ENCODE measurements around the gene GOLGA7B. TPM values are rescaled to one million over a fixed set of nuclear protein-coding genes. Genes with fewer than 3 reads are reported as not detected.
A peak's percentile ranks its signal among the peaks of the same experiment; 100 is the strongest.

Gene GOLGA7B
- total RNA-seq, 1 donor from 2014 or later: 0.12 TPM

DNA sequence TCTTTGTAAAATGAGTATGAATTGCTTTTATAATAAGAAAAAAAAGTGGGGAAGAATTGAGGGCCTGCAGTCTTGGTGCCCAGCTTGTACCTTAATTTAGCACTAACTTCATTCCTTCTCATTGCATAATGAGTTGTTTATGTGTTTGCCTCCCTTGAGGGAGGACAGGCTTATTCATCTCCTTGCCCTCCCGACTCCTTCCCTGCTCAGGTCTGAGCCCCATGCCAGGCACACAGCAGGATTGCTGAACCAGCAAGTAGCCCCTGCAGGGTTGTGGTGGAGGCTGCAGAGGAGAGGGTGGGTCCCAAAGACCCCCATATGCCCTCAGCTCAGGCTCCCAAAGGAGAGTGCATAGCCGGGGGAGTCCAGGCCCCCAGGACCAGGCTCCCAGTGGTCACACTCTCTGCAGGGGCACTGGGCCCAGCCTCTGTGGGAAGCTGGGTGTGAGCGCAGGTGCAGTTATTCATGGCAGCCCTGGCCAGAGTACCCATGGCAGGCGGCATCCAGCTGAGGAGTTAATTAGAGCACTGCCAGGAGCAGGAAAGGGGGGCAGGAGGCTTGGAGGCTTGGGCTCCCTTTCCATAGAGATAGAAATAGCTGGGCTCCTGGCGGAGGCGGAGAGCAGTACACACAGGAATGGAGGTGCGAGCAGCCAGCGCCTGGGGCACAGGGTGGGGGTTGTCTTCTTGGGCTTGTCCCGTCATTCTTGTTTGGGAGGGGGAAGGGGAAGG is 28.2 kb upstream of the GOLGA7B start:
- DNase-seq (ENCODE audit: low read depth): no peak
- no peak overlapping the region for H3K4me3 ChIP-seq (ENCODE audit: low read depth, low read length)

GRCh38 chr10:97822261-97822687 is 27.4 kb upstream of the GOLGA7B start:
- TF ChIP-seq, protein P1, sequence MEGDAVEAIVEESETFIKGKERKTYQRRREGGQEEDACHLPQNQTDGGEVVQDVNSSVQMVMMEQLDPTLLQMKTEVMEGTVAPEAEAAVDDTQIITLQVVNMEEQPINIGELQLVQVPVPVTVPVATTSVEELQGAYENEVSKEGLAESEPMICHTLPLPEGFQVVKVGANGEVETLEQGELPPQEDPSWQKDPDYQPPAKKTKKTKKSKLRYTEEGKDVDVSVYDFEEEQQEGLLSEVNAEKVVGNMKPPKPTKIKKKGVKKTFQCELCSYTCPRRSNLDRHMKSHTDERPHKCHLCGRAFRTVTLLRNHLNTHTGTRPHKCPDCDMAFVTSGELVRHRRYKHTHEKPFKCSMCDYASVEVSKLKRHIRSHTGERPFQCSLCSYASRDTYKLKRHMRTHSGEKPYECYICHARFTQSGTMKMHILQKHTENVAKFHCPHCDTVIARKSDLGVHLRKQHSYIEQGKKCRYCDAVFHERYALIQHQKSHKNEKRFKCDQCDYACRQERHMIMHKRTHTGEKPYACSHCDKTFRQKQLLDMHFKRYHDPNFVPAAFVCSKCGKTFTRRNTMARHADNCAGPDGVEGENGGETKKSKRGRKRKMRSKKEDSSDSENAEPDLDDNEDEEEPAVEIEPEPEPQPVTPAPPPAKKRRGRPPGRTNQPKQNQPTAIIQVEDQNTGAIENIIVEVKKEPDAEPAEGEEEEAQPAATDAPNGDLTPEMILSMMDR (conservative IDR thresholded peaks at IDR 0.05; ENCODE audit: low read depth, low read length): peak; percentile 16
- DNase-seq (ENCODE audit: low read depth): peak; percentile 41
- no peak overlapping the region for H3K4me3 ChIP-seq (ENCODE audit: low read depth, low read length)

More for the DNA sequence above, 28.2 kb upstream of the GOLGA7B start:
- TF ChIP-seq, protein P1 (conservative IDR thresholded peaks at IDR 0.05; ENCODE audit: low read depth, low read length): no peak

DNA sequence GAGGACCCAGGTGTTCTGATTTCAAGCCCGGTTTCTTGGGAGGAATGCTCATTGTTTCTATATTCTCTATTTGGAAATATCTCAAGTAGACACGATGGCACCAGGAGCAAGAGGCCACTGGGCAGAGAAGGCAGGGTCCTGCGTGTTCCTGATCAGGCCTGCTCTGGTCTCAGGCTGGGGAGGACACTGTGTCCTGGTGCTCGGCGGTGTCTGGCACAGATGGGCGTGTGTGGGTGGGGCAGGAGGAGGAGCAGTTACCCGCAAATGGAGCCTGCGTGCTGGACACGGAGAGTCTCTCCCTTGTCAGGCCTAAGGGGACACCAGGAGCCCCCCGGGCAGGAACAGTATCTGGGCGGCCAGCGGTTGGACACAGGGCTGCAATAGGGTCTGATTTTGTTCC is 25.9 kb upstream of the GOLGA7B start:
- TF ChIP-seq, protein P1 (conservative IDR thresholded peaks at IDR 0.05; ENCODE audit: low read depth, low read length): no peak
- no peak for DNase-seq (ENCODE audit: low read depth)
- H3K4me3 ChIP-seq (ENCODE audit: low read depth, low read length): no peak overlapping the region

DNA sequence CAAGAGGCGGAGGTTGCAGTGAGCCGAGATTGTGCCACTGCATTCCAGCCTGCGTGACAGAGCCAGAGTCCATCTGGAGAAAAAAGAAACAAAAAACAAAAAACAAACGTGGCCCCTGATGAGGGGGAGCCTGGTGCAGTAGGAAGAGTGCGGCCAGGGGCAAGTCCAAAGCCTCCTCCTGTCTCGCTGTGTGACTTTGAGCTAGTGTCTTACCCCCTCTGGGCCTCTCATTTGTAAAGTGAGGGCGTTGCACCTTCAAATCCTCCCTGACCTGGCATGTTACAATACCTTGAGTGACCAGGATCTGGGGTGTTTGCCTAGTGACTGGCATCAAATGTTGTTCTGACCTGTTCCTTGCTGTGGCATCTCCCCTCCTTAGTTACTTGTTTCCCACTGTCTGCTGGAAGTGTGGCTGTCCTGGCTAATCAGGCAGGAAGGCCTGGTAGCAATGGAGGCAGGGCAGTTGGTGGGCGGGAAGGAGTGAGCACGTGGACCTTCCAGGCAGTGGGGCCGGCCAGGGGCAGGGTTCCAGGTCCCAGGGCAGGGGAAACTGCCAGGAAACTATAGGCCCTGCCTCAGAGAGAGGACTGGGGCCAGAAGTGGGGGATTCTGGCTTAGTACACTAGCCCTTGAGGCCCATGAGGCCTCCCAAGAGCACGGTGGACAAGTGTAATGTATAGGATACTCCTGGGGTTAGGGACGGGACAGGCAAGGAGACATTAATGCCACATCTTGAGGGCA is 24.5 kb upstream of the GOLGA7B start:
- no peak for DNase-seq (ENCODE audit: low read depth)
- no peak overlapping the region for H3K4me3 ChIP-seq (ENCODE audit: low read depth, low read length)
- TF ChIP-seq, protein P1 (conservative IDR thresholded peaks at IDR 0.05; ENCODE audit: low read depth, low read length): no peak

- TF ChIP-seq, protein P1 (conservative IDR thresholded peaks at IDR 0.05; ENCODE audit: low read depth, low read length): no peak
- DNase-seq (ENCODE audit: low read depth): no peak
- no peak overlapping the region for H3K4me3 ChIP-seq (ENCODE audit: low read depth, low read length)
These were observed 22.8 kb upstream of the GOLGA7B start for GRCh38 chr10:97826892-97827291.

DNA sequence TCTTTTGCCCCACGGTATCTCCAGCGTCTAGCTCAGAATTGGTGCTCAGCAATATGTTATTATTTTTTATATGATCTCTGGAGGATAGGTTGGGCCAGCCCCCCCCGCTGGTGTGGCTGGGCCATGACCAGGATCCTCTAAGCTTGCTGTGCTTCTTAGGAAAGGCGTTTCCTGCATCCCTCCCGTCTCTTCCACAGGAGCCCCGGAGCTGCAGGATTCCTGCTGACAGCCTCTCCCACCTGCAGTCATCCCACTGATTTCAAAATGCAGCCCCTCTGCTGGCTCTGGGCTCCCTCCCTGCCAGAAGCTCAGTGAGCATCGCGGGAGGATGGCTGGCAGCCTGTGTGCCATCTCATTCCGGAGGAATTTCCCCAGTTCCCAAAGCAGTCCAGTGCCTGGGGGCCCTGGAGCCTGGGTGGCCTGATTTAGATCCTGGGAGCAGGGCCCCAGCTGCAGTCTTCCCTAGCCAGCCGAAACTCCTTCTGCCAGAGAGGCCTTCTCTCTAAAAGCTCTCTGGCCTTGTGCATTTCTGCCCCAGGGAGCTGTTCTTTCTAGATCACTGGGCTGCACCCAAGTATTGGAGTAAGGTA is 21.8 kb upstream of the GOLGA7B start:
- no peak overlapping the region for H3K4me3 ChIP-seq (ENCODE audit: low read depth, low read length)
- no peak for DNase-seq (ENCODE audit: low read depth)
- TF ChIP-seq, protein P1 (conservative IDR thresholded peaks at IDR 0.05; ENCODE audit: low read depth, low read length): peak; percentile 19

All from epithelial cell of proximal tubule (primary cell).